Neural cell (in vitro differentiated cells): ENCODE results near the gene ADARB2. TPM values are rescaled to one million over a fixed set of nuclear protein-coding genes. Genes with fewer than 3 reads are reported as not detected.

Experiments
- H2AFZ ChIP-seq: fragments of 200-600, 300-800 bp; sonication (generic), shearing (Covaris generic); 2 replicates; pipeline ENCODE4 v1.6.0; 2014; ENCODE audit warnings: low read depth, mild to moderate bottlenecking, antibody characterized with exemption, low read length, moderate library complexity
- H3F3A ChIP-seq: fragments of 200-600 bp; shearing (Covaris generic); 2 replicates; pipeline ENCODE4 v1.6.1; 2016; ENCODE audit warnings: mild to moderate bottlenecking, moderate library complexity, mixed read lengths, antibody characterized with exemption, low read length; ENCODE audit not compliant: insufficient read depth, poor library complexity, severe bottlenecking
- H3K27ac ChIP-seq: fragments of 200-600, 300-800 bp; sonication (generic), shearing (Covaris generic); 2 replicates; pipeline ENCODE4 v1.5.1; 2014; ENCODE audit warnings: mild to moderate bottlenecking, low read length, moderate library complexity
- H3K27me3 ChIP-seq: fragments of 300-800, 200-600 bp; sonication (generic), shearing (Covaris generic); 2 replicates; pipeline ENCODE4 v1.6.0; 2014; ENCODE audit warnings: mild to moderate bottlenecking, low read depth, low read length, moderate library complexity; ENCODE audit not compliant: insufficient read depth
- H3K36me3 ChIP-seq: fragments of 300-800, 200-600 bp; sonication (generic), shearing (Covaris generic); 2 replicates; pipeline ENCODE4 v1.5.1; 2014; ENCODE audit warnings: mild to moderate bottlenecking, antibody characterized with exemption, low read length, moderate library complexity; ENCODE audit not compliant: insufficient read depth
- H3K4me2 ChIP-seq: fragments of 300-800, 200-600 bp; sonication (generic), shearing (Covaris generic); 2 replicates; pipeline ENCODE4 v1.6.0; 2014; ENCODE audit warnings: mild to moderate bottlenecking, low read length
- H3K4me3 ChIP-seq: fragments of 300-800, 200-600 bp; sonication (generic), shearing (Covaris generic); 2 replicates; pipeline ENCODE4 v1.5.1; 2014; ENCODE audit warnings: mild to moderate bottlenecking, low read length, moderate library complexity
- H3K79me2 ChIP-seq: fragments of 200-600 bp; shearing (Covaris generic); replicated peaks from 2 replicates; pipeline ENCODE4 v1.6.0; 2014; ENCODE audit warnings: mild to moderate bottlenecking, low read length, moderate library complexity; ENCODE audit not compliant: insufficient read depth
- H3K9ac ChIP-seq: fragments of 300-800, 200-600 bp; sonication (generic), shearing (Covaris generic); 2 replicates; pipeline ENCODE4 v1.6.1; 2016; ENCODE audit warnings: mild to moderate bottlenecking, low read length, mixed read lengths
- H3K9me2 ChIP-seq: fragments of 200-600 bp; shearing (Covaris generic); 2 replicates; pipeline ENCODE4 v1.6.1; 2016; ENCODE audit warnings: mild to moderate bottlenecking, low read length, mixed read lengths; ENCODE audit not compliant: insufficient read depth
- H3K9me3 ChIP-seq: fragments of 200-600, 300-800 bp; sonication (generic), shearing (Covaris generic); 2 replicates; pipeline ENCODE4 v1.6.1; 2016; ENCODE audit warnings: mild to moderate bottlenecking, mixed run types, low read length, moderate library complexity, mixed read lengths
- H4K20me1 ChIP-seq: fragments of 200-600 bp; shearing (Covaris generic); 2 replicates; pipeline ENCODE4 v1.6.1; 2016; ENCODE audit warnings: mild to moderate bottlenecking, mixed run types; ENCODE audit not compliant: insufficient read depth
- CTCF ChIP-seq: fragments of 450-650 bp; IDR thresholded peaks from 2 replicates; pipeline ENCODE4 v1.5.1; 2014; ENCODE audit warnings: antibody characterized with exemption, mild to moderate bottlenecking, moderate library complexity; ENCODE audit not compliant: poor library complexity, severe bottlenecking
- EP300 ChIP-seq: fragments of 450-650 bp; conservative IDR thresholded peaks from 2 replicates; pipeline ENCODE4 v1.6.1; 2014; ENCODE audit warnings: antibody characterized with exemption, mild to moderate bottlenecking, moderate library complexity; ENCODE audit not compliant: poor library complexity, severe bottlenecking
- EZH2 ChIP-seq: fragments of 200-600, 300-800 bp; shearing (Covaris generic), sonication (generic); IDR thresholded peaks from 2 replicates; pipeline ENCODE4 v1.6.1; 2014; ENCODE audit warnings: antibody characterized with exemption, low read length, borderline replicate concordance, mild to moderate bottlenecking; ENCODE audit not compliant: insufficient read depth, poor library complexity, severe bottlenecking
- MXI1 ChIP-seq: fragments of 450-650 bp; conservative IDR thresholded peaks from 2 replicates; pipeline ENCODE4 v1.6.1; 2014; ENCODE audit warnings: antibody characterized with exemption, mild to moderate bottlenecking; ENCODE audit not compliant: poor library complexity, severe bottlenecking
- POLR2AphosphoS5 ChIP-seq: IDR thresholded peaks from 2 replicates; pipeline ENCODE4 v1.6.1; 2012
- RAD21 ChIP-seq: fragments of 450-650 bp; conservative IDR thresholded peaks from 2 replicates; pipeline ENCODE4 v1.6.1; 2014; ENCODE audit warnings: antibody characterized with exemption, mild to moderate bottlenecking, moderate library complexity
- REST ChIP-seq: IDR thresholded peaks from 2 replicates; pipeline ENCODE4 v1.6.1; 2012; ENCODE audit warnings: borderline replicate concordance
- SMC3 ChIP-seq: fragments of 450-650 bp; conservative IDR thresholded peaks from 2 replicates; pipeline ENCODE4 v1.6.1; 2014; ENCODE audit warnings: antibody characterized with exemption, mild to moderate bottlenecking, moderate library complexity; ENCODE audit not compliant: poor library complexity
- TAF1 ChIP-seq: IDR thresholded peaks from 2 replicates; pipeline ENCODE4 v1.6.1; 2012; ENCODE audit warnings: low read depth
- polyA plus RNA-seq: library from polyadenylated mRNA; depleted of rRNA; stranded (reverse); fragments of >200 nt; gene quantifications from 2 replicates; pipeline ENCODE4 v1.2.3, GENCODE V29; 2014

ADARB2 gene
- polyA plus RNA-seq, 1 donor from 2014 or later = 3.6 TPM

DNA sequence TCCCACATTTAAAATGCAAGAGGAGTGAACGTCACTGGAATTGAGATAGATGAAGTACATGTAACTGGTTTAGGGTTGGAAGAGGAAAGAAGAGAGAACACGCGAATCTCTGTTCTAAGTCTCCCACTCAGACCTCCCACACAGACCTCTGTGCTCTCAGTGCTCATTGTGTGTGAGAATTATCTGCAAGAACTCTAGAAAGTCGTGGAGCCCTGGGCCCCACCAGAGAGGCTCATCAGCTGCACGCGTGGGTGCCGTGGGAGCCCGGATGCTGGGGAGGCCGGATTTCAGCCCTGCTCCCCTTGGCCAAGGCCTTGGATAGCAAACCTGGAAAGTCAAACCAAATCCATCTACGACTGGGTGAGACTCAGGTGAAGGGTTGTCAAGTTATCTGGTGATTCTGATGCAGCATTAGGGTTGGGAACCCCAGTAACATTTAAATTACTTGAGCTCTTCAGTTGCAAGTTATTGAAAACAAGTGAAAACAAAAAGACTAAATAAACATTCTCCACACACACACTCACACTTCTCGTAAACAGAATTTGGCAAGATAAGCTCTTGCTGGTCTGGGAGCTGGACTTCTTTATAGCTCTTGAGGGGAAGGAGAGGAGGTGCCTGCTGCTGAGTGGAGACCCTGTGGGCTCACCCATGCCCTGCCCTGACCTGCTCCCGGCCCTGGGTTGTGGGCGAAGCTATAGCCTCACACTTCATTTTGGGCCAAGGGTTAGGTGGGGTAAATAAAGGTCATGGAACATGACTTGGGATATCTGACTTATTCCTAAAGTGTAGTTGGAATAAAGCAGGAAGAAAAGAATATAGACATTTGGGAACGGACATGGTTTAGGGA, 250.3 kb downstream of the ADARB2 start:
- H3K9me2 ChIP-seq = no peaks in the 10 kb centered on the region

DNA sequence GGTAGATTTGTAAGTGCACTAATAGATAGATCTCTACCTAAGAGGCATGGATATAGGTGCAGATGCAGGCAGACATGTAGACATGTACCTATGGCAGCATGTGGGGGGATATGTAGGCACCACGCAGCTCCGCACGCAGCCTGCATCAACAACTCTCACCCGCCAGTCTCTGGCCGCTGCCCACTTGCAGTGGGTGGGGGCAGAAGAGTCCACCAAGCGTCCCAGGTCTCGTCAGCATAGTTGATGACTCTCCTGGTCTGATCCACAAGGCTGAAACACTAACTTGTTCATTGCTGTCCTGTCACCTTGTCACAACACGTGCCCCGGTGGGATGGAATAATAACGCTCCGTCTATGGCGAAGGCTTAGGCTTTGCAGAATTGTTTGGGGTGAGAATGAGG, 252.0 kb downstream of the ADARB2 start:
- Histone ChIP-seq H3K9me3 (no peaks in the 10 kb centered on the region), H3K4me3 (no peak overlapping the region), H4K20me1 (no peaks in the 10 kb centered on the region), H3K36me3 (no peaks in the 10 kb centered on the region), H3K27ac (no peak overlapping the region), H2AFZ (no peak overlapping the region), H3K4me2 (no peak overlapping the region), H3F3A (no peaks in the 10 kb centered on the region), H3K79me2 (no peaks in the 10 kb centered on the region), H3K9me2 (no peaks in the 10 kb centered on the region), H3K9ac (no peak overlapping the region), H3K27me3 (no peaks in the 10 kb centered on the region)
- TF ChIP-seq POLR2AphosphoS5 (no peak), TAF1 (no peak), SMC3 (no peak), REST (no peak), EZH2 (no peak), RAD21 (no peak), EP300 (no peak), MXI1 (no peak), CTCF (no peak)

More for the DNA sequence above, 250.3 kb downstream of the ADARB2 start:
- Histone ChIP-seq H3K79me2 (no peaks in the 10 kb centered on the region), H3F3A (no peaks in the 10 kb centered on the region), H3K27ac (no peak overlapping the region), H3K9me3 (no peaks in the 10 kb centered on the region), H3K4me2 (no peak overlapping the region), H3K9ac (no peak overlapping the region), H3K27me3 (no peaks in the 10 kb centered on the region), H4K20me1 (no peaks in the 10 kb centered on the region), H3K36me3 (no peaks in the 10 kb centered on the region), H3K4me3 (no peak overlapping the region), H2AFZ (no peak overlapping the region)
- TF ChIP-seq EP300 (no peak), CTCF (no peak)
